ENCODE results near the gene RGL1.

DNA sequence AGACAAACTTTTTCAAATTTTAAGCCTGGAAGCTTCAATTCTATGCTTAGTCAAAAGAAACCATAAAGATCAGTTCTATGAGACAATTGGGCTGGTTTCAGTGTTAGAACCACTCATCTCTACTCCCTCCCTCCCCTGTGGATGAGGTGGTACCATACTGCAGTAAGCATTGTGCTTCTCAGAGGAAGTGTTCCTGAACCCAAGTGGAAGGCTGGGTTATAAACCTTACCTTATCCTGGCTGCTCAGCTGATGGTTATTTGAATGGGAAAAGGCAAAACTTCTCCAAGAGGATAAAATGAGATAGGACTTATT lies 34.1 kb upstream of the RGL1 start:
- TF ChIP-seq CTCF (IDR thresholded peaks at IDR 0.05) (no peak), SIN3A (IDR thresholded peaks at IDR 0.05; ENCODE audit: borderline replicate concordance, insufficient read depth, low read depth, low read length) (no peak), POLR2AphosphoS5 (IDR thresholded peaks at IDR 0.05; ENCODE audit: low read depth, low read length) (no peak), REST (IDR thresholded peaks at IDR 0.05; ENCODE audit: insufficient read depth in 1 of 2, low read depth in 2 of 2, low read length in 1 of 2) (no peak)
